ENCODE results near the gene PLOD2. TPM values are rescaled to one million over a fixed set of nuclear protein-coding genes. Genes with fewer than 3 reads are reported as not detected.

PLOD2 gene
- total RNA-seq, 1 donor from 2014 or later = 117 TPM

DNA sequence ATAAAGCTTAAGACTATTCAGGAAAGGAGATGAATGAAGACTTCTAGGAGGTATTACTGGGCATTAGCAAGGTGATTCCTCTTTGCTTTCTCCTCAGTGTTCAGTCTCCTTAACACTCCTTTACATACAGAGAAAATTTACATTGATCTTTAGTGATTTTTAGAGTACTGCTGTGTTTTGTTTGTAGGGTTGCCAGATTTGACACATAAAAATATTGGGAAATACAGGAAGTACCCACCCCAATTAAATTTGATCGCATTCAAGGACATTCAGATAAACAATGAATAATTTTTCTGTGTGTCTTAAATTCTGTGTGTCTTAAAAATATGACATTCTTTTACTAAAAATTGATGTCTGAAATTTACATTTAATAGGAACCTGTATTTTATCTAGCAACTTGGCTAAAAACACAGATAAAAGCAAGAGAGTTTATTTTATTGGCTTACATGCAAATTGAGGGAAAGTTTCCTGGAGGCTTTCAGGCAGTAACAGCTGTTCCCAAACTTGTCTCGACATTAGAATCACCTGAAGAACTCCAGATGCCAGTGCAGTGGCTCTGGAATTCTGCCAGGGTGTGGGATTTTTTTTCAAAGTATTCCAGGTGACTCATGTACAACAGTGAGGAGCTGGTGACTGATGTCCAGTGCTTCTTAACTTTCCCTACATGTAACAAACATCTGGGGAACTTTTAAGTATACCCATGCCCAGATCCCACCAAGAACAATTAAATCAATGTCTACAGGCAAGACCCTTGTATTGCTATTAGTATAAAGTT, 23.4 kb upstream of the PLOD2 start:
- Histone ChIP-seq H3K4me2 (ENCODE audit: low read length) (no peak overlapping the region), H4K20me1 (ENCODE audit: insufficient read depth, low read length) (no peaks in the 10 kb centered on the region), H2AFZ (ENCODE audit: low read depth, low read length) (no peak overlapping the region), H3K27ac (ENCODE audit: low read depth, low read length) (no peak overlapping the region), H3K9me3 (ENCODE audit: insufficient read depth, low read depth, low read length) (no peaks in the 10 kb centered on the region), H3K36me3 (ENCODE audit: insufficient read depth, low read length) (no peaks in the 10 kb centered on the region), H3K27me3 (ENCODE audit: insufficient read depth, low read length) (no peaks in the 10 kb centered on the region), H3K4me1 (ENCODE audit: insufficient read depth, low read length) (peaks cover 4% of the 10 kb centered on the region), H3K4me3 (ENCODE audit: insufficient read depth, low read depth, low read length) (no peak overlapping the region), H3K79me2 (ENCODE audit: insufficient read depth, low read length) (no peaks in the 10 kb centered on the region), H3K9ac (ENCODE audit: low read length) (no peak overlapping the region)
- no peaks in the 10 kb centered on the region for H3K9me3 Mint-ChIP-seq (ENCODE audit: unreplicated experiment)
- no peak for TF ChIP-seq EZH2 (IDR thresholded peaks at IDR 0.05; ENCODE audit: insufficient read depth, low read length)
- TF ChIP-seq, protein P1, sequence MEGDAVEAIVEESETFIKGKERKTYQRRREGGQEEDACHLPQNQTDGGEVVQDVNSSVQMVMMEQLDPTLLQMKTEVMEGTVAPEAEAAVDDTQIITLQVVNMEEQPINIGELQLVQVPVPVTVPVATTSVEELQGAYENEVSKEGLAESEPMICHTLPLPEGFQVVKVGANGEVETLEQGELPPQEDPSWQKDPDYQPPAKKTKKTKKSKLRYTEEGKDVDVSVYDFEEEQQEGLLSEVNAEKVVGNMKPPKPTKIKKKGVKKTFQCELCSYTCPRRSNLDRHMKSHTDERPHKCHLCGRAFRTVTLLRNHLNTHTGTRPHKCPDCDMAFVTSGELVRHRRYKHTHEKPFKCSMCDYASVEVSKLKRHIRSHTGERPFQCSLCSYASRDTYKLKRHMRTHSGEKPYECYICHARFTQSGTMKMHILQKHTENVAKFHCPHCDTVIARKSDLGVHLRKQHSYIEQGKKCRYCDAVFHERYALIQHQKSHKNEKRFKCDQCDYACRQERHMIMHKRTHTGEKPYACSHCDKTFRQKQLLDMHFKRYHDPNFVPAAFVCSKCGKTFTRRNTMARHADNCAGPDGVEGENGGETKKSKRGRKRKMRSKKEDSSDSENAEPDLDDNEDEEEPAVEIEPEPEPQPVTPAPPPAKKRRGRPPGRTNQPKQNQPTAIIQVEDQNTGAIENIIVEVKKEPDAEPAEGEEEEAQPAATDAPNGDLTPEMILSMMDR (IDR thresholded peaks at IDR 0.05; ENCODE audit: insufficient read depth, low read depth, low read length) = no peak
- FAIRE-seq (no peak), DNase-seq (ENCODE audit: low read depth) (no peak)
- H3K4me3 Mint-ChIP-seq (ENCODE audit: unreplicated experiment) = no peak overlapping the region
- no peaks in the 10 kb centered on the region for H3K36me3 Mint-ChIP-seq (ENCODE audit: low read depth, unreplicated experiment)
- no peaks in the 10 kb centered on the region for H3K27me3 Mint-ChIP-seq (ENCODE audit: low read depth, unreplicated experiment)
- H3K27ac Mint-ChIP-seq (ENCODE audit: unreplicated experiment) = no peak overlapping the region
- peaks cover 1% of the 10 kb centered on the region for H3K4me1 Mint-ChIP-seq (ENCODE audit: low read depth, unreplicated experiment)

DNA sequence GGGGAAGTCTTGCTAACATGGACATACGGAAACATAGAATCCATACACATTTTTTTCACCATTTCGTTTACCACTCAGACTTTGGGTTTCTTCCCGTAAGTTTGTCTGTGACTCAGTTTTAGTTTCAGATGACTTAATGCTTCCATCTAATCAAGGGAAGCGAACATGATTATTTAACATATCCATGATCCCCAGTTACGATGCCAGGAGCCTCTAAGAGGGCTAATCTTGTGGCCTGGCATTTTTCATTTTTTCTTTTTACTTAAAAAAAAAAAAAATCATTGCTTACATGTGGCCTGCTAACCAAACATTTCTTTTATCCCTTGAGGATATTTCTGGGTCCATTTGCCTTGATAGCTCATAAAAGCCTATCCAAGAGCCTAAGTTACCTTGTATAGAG, 20.2 kb upstream of the PLOD2 start:
- H3K4me3 Mint-ChIP-seq (ENCODE audit: unreplicated experiment) = no peak overlapping the region

More for the DNA sequence above, 20.2 kb upstream of the PLOD2 start:
- Histone ChIP-seq H3K4me1 (ENCODE audit: insufficient read depth, low read length) (peaks cover 12% of the 10 kb centered on the region), H2AFZ (ENCODE audit: low read depth, low read length) (no peak overlapping the region), H4K20me1 (ENCODE audit: insufficient read depth, low read length) (no peaks in the 10 kb centered on the region), H3K4me3 (ENCODE audit: insufficient read depth, low read depth, low read length) (no peak overlapping the region), H3K27ac (ENCODE audit: low read depth, low read length) (no peak overlapping the region), H3K36me3 (ENCODE audit: insufficient read depth, low read length) (no peaks in the 10 kb centered on the region), H3K9me3 (ENCODE audit: insufficient read depth, low read depth, low read length) (no peaks in the 10 kb centered on the region), H3K4me2 (ENCODE audit: low read length) (no peak overlapping the region), H3K79me2 (ENCODE audit: insufficient read depth, low read length) (no peaks in the 10 kb centered on the region), H3K9ac (ENCODE audit: low read length) (no peak overlapping the region), H3K27me3 (ENCODE audit: insufficient read depth, low read length) (no peaks in the 10 kb centered on the region)
- no peaks in the 10 kb centered on the region for H3K27me3 Mint-ChIP-seq (ENCODE audit: low read depth, unreplicated experiment)
- peaks cover 1% of the 10 kb centered on the region for H3K4me1 Mint-ChIP-seq (ENCODE audit: low read depth, unreplicated experiment)
- H3K36me3 Mint-ChIP-seq (ENCODE audit: low read depth, unreplicated experiment) = no peaks in the 10 kb centered on the region
- no peak overlapping the region for H3K27ac Mint-ChIP-seq (ENCODE audit: unreplicated experiment)
- TF ChIP-seq EZH2 (IDR thresholded peaks at IDR 0.05; ENCODE audit: insufficient read depth, low read length) = no peak
- TF ChIP-seq, protein P1 (IDR thresholded peaks at IDR 0.05; ENCODE audit: insufficient read depth, low read depth, low read length) = no peak
- H3K9me3 Mint-ChIP-seq (ENCODE audit: unreplicated experiment) = no peaks in the 10 kb centered on the region
- FAIRE-seq (no peak), DNase-seq (ENCODE audit: low read depth) (no peak)

Data from astrocyte (in vitro differentiated cells and primary cell).